Omental fat pad (tissue), 4 donors: ENCODE data around the gene EIF4E. TPM values are rescaled to one million over a fixed set of nuclear protein-coding genes. Genes with fewer than 3 reads are reported as not detected.
"Not testable (repeated sequence)": the region's sequence is repeated elsewhere in the genome, so short reads cannot be mapped to it uniquely, and the experiment has no call there.

Experiments used
- ATAC-seq: fragments of 150-250 bp; one replicate; pipeline ENCODE4 v1.9.1; 2016; ENCODE audit warnings: mild to moderate bottlenecking, moderate library complexity; ENCODE audit not compliant: low FRiP score
- DNase-seq: peaks from one replicate; pipeline ENCODE4 v3.0.0-alpha.2; 2019; ENCODE audit warnings: low spot score
- small RNA-seq: library from RNA; depleted of rRNA; stranded (forward); fragments of <200 nt; gene quantifications from one replicate; pipeline ENCODE3, GENCODE V24; 2016
- total RNA-seq, 4 donors: library from RNA; depleted of rRNA; stranded (reverse); fragments of >200 nt; gene quantifications; one replicate each; pipeline ENCODE4 v1.1.0, GENCODE V29; 2016
- TF ChIP-seq, protein P1 (sequence below), 3 donors: fragments of 450-650 bp; IDR thresholded peaks; one replicate each; pipeline ENCODE4 v1.5.1; 2016 to 2017; ENCODE audit warnings: antibody characterized with exemption in 3 of 3, mild to moderate bottlenecking in 3 of 3, moderate library complexity in 2 of 3

Gene EIF4E
- total RNA-seq, 4 donors from 2014 or later: 62.5 to 208 (median 74.1) TPM

DNA sequence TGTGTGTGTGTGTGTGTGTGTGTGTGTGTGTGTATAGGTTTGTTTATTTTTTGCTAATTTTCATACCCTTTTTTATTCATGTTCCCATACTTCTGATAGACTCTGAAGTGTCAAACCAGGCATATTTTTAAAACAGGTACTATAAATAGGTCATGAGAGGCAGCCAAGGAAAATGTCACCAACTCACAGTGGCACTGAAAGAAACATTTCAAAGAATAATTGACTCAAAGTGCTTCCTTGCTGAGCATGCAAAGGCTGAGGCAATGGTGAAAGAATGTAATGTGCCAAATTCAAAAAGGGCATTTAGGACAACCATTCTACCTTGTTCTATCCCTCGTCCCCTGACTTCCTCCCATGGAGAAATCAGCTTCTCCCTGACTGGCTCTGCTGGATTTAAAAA, 95.5 kb downstream of the EIF4E start:
- TF ChIP-seq, protein P1, sequence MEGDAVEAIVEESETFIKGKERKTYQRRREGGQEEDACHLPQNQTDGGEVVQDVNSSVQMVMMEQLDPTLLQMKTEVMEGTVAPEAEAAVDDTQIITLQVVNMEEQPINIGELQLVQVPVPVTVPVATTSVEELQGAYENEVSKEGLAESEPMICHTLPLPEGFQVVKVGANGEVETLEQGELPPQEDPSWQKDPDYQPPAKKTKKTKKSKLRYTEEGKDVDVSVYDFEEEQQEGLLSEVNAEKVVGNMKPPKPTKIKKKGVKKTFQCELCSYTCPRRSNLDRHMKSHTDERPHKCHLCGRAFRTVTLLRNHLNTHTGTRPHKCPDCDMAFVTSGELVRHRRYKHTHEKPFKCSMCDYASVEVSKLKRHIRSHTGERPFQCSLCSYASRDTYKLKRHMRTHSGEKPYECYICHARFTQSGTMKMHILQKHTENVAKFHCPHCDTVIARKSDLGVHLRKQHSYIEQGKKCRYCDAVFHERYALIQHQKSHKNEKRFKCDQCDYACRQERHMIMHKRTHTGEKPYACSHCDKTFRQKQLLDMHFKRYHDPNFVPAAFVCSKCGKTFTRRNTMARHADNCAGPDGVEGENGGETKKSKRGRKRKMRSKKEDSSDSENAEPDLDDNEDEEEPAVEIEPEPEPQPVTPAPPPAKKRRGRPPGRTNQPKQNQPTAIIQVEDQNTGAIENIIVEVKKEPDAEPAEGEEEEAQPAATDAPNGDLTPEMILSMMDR (IDR thresholded peaks at IDR 0.05): no peak
- DNase-seq (no peak), ATAC-seq (no peak)

DNA sequence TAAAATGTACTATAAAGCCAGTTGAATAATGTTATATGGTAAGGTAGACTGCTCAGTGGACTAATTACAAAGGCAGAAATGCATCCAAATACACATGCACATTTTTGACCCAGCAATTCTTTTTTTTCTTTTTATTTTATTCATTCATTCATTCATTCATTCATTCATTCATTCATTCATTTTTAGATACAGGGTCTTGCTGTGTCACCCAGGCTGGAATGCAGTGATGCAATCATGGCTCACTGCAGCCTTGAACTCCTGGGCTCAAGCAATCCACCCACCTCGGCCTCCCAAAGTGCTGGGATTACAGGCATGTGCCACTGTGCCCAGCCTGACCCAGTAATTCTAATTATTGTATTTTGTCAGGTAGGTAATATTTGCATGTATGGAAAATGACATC, 97.9 kb downstream of the EIF4E start:
- not testable (repeated sequence) for ATAC-seq, DNase-seq

Small RNA genes within 50 kb of the gene (small RNA-seq; reads per million reads assigned to genes)
- gene RNU7-149P: not detected
- gene TBCAP3: not detected

Other genes starting within 250 kb of the EIF4E start
- 10 to 100 TPM; 21.7 to 37.0 (median 26.5) TPM for gene METAP1, start 66.6 kb upstream of the EIF4E start, total RNA-seq
- gene ADH5, start 159.7 kb upstream of the EIF4E start, total RNA-seq: 100 to 1,000 TPM; 126 to 227 (median 161) TPM
- 1 to 10 TPM; 1.2 to 5.6 (median 3.6) TPM for gene ADH4, start 215.2 kb upstream of the EIF4E start, total RNA-seq